HG03097 (cell line): ENCODE results near the gene SETD5.

Experiments
- ATAC-seq: cut with Tn5 transposase; IDR thresholded peaks from one replicate; pipeline ENCODE4 v1.9.1; 2021; ENCODE audit not compliant: unreplicated experiment, low FRiP score

The SETD5 gene

DNA sequence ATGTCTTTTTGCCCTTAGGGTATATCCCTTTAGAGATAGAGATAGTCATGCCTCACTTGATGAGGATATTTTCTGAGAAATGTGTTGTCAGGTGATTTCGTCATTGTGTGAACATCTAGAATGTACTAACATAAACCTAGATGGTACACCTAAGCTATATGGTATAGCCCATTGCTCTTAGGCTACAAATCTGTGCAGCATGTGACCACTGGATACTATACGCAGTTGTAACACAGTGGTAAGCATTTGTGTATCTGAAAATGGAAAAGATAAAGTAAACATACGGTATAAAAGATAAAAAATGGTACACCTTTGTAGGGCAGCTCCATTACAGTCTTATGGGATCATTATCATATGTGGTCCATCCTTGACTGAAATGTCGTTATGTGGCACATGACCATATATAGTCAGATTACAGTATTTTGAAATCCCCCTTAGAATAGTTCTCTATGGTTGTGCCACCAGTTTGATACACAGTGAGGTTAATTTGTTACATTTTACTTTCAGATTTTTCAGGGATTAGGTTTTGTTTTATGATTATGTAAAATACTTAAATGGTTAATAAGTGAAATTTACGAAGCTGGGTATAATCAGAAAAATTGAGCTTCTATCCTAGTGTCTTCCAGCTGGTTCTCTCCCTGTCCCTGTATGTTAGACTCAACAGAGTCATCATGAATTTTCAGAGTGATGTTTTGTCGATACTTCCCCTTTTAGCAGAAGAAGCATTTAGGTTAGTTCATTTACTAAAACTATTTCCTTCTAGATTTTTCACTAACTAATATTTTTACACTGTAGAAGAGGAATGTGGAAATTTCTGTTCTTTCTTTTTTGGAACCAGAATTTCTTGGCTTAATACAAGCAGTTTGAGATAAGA, 12.8 kb downstream of the SETD5 start:
- no peak for ATAC-seq

- no peak for ATAC-seq
Measured at GRCh38 chr3:9411302-9411701, 13.9 kb downstream of the SETD5 start.

DNA sequence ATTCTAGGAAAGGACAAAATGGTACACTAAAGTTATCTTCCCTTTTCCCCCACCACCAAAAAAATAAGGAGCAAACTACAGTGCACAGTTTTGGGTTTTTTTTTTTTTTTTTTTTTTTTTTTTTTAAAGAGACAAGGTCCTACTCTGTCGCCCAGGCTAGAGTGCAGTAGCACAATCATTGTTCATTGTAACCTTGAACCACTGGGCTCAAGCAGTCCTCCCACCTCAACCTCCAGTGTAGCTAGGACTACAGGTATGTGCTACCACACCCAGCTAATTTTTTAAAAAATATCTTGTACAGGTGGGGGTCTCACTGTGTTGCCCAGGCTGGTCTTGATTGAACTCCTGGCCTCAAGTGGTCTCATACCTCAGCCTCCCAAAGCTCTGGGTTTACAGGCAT, 14.9 kb downstream of the SETD5 start:
- no peak for ATAC-seq

GRCh38 chr3:9414826-9415225, 17.4 kb downstream of the SETD5 start:
- ATAC-seq = no peak

- no peak for ATAC-seq
Measured at GRCh38 chr3:9415485-9416138, 18.2 kb downstream of the SETD5 start.

DNA sequence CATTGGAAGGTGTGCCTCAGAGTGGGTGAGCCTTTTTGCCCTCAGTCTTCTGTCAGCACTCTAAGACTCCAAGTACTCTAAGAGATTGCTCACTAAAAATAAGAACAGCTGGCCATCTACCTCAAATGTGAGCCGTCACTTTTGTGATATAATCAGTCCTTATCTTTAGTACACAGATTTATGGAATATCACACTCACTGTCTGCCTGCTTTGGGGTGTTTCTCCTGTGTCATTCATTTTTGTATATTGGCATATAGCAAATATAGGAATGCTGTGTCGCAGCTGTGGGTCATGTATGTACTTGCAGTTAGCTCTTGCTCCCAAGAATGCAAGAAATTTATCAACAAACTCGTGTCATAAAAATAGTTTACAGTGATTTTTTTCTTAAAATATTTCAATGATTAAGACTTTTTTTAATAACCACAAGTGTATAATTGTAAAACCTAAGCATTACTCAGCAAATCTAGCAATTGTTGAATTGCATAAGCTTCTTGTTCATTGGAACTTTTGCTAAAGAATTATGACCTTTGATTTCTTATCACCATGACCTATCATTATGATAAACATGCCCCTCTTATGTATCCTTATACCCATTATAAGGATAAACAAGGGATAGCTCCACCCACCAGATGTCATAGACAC, 18.8 kb downstream of the SETD5 start:
- ATAC-seq = no peak

GRCh38 chr3:9420850-9421549, 23.6 kb downstream of the SETD5 start:
- ATAC-seq = no peak

GRCh38 chr3:9422712-9423424, 25.5 kb downstream of the SETD5 start:
- no peak for ATAC-seq

GRCh38 chr3:9428411-9428810, 31.0 kb downstream of the SETD5 start:
- no peak for ATAC-seq

GRCh38 chr3:9430733-9431132, 33.3 kb downstream of the SETD5 start:
- ATAC-seq = no peak

DNA sequence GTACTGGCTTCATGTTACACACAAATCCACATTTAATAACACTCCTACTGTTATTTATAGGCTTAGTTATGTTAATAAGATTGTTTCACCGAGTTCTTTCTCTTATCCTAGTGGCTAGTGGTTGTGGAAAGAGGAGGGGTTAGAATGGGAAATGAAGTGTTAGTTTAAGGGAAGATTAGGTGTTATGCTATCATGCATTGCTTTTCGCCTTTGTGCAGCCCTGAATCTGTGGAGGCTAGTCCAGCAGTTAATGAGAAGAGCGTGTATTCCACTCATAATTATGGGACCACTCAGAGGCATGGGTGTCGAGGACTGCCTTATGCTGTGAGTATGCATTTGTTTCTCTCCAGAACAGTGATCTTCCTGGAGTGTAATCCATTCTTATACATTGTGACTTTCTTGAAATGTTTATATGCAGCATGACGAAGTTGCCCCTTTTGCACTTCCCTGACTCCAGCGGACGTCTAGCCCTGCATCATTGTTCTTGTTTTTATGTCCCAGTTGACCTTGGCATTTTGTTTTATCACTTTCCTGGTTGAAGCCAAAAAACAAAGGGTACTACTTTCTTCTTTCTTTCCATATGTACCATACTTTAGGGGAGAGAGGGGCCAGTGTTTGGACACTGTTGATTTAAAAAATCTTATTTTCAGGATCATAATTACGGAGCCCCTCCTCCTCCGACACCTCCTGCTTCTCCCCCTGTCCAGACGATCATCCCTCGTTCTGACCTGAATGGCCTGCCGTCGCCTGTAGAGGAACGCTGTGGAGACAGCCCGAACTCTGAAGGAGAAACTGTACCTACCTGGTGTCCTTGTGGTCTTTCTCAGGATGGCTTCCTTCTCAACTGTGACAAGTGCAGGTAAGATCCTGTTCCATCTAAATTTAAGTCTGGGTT, 36.5 kb downstream of the SETD5 start:
- no peak for ATAC-seq

DNA sequence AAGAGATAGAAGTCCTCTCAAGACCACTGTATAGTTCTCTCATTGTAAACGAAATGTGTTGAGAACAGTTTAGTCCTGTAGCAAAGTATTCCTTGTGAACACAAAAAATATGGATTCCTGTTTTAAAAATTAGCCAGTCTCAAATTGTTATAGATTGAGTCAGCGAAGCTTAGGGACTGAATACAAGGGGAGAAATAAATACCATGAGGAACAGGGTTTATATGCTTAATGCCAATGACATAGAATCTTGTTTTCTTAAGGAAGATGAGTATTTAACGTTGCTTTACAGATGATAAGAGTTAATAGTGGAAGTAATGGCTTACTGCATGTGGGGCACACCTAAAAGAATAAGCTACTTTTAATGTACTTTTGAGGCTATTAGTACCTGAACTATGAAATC, 37.9 kb downstream of the SETD5 start:
- no peak for ATAC-seq

DNA sequence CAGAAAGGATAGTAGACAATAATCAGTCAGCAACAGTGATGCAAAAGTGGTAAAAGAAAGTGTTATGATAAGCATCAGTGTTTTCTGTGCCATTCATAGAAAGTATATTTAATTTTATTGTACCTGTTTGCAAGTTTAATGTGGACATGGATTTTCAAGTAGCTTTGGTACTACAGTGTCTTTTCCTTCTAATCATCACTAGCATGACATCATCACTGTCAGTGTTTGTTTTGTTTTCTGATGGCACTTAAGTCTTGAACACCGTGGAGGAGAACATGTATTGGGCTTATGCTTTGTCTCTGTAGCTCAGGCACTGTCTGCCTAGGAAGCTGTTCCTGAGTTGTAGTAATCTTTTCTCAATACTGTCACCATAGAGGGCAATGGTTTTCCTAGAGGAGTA, 41.9 kb downstream of the SETD5 start:
- no peak for ATAC-seq

- ATAC-seq = no peak
Measured at GRCh38 chr3:9441501-9442221, 44.2 kb downstream of the SETD5 start.

- ATAC-seq = no peak
Measured at GRCh38 chr3:9448071-9448470, 50.7 kb downstream of the SETD5 start.

- ATAC-seq = no peak
Measured at GRCh38 chr3:9448643-9449042, 51.2 kb downstream of the SETD5 start.

DNA sequence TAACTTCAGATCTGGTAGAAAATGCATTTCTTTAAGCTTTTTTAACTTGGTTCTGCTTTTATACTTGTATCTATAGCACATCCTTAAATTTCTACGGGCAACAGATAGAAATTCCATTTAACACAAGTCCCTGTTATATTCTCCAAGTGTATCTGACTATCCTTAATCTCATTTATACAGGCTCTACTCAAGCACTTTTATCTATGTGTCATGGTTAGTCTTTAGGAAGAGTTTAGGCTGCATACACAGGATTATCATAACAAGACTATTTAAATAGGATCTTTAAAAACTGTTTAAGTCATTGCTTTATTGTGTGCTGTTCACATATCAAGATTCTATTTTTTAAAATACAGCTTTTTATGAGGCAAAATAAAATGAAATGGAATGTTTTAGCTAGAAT, 52.7 kb downstream of the SETD5 start:
- ATAC-seq = no peak

DNA sequence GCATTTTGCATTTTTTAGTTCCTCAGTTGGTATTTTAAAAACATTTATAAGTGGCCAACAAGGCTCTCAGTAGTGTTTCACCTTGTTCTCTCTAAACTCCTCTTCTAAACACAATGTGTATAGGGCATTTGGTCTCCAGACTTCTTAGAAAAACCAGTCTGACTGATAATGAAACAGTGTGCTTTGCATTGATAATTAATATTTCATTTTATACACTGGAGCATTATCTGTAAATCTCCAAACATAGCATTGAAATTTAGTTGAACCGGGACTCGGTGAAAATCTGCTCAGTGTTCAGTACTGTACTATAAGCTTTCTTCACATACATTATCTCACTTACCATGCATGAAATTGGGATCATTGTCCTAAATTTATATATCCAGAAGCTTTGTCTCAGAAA, 53.6 kb downstream of the SETD5 start:
- no peak for ATAC-seq

GRCh38 chr3:9452417-9452816, 55.0 kb downstream of the SETD5 start:
- ATAC-seq = no peak
